HFFc6 (cell line): ENCODE results near the gene MARK3. TPM values are rescaled to one million over a fixed set of nuclear protein-coding genes. Genes with fewer than 3 reads are reported as not detected.
A peak's percentile ranks its signal among the peaks of the same experiment; 100 is the strongest.

ENCODE experiments used
- DNase-seq: peaks from one replicate; pipeline ENCODE4 v3.0.0-alpha.2; 2018
- H3K27ac Mint-ChIP-seq: 2 replicates; pipeline ENCODE4 v1.8.0; 2020; ENCODE audit warnings: mild to moderate bottlenecking, mixed read lengths
- H3K27me3 Mint-ChIP-seq: 2 replicates; pipeline ENCODE4 v1.8.0; 2021; ENCODE audit warnings: mild to moderate bottlenecking, moderate library complexity, mixed read lengths; ENCODE audit not compliant: insufficient read depth
- H3K36me3 Mint-ChIP-seq: 2 replicates; pipeline ENCODE4 v1.8.0; 2021; ENCODE audit warnings: low read depth, mixed read lengths
- H3K4me1 Mint-ChIP-seq: 2 replicates; pipeline ENCODE4 v1.8.0; 2020; ENCODE audit warnings: low read depth, mixed read lengths
- H3K4me3 Mint-ChIP-seq: 2 replicates; pipeline ENCODE4 v1.8.0; 2020; ENCODE audit warnings: mild to moderate bottlenecking, moderate library complexity, mixed read lengths
- H3K9me3 Mint-ChIP-seq: 2 replicates; pipeline ENCODE4 v1.8.0; 2020; ENCODE audit warnings: mild to moderate bottlenecking, mixed read lengths
- CTCF ChIP-seq: fragments of 200-600 bp; sonication (generic); IDR thresholded peaks from 2 replicates; pipeline ENCODE4 v1.5.0; 2021; ENCODE audit warnings: antibody characterized with exemption, mild to moderate bottlenecking
- total RNA-seq, 6 experiments: library from RNA; stranded (reverse); fragmentation: NEBNext Ultra II Directional; extraction: Animal tissue kit (Norgen Biotek cat#: 25700); gene quantifications; 2 replicates in 1 of 6; 3 replicates in 5 of 6; pipeline ENCODE4 v1.2.3, GENCODE V29; 2021

Gene MARK3
- total RNA-seq, 6 experiments from 2014 or later, result 57.4 to 71.8 (median 65.7) TPM

GRCh38 chr14:103392106-103392505, 6.9 kb downstream of the MARK3 start:
- H3K4me3 Mint-ChIP-seq, result no peak overlapping the region
- no peaks in the 10 kb centered on the region; the same call in 1 of the 2 replicates for H3K27me3 Mint-ChIP-seq
- peaks cover 68% of the 10 kb centered on the region for H3K4me1 Mint-ChIP-seq
- DNase-seq, result no peak
- no peak overlapping the region for H3K27ac Mint-ChIP-seq
- no peaks in the 10 kb centered on the region for H3K9me3 Mint-ChIP-seq
- no peak for TF ChIP-seq CTCF
- peaks cover 11% of the 10 kb centered on the region; the same call in 1 of the 2 replicates for H3K36me3 Mint-ChIP-seq

- H3K4me3 Mint-ChIP-seq, result no peak overlapping the region
- H3K27me3 Mint-ChIP-seq, result no peaks in the 10 kb centered on the region; the same call in 1 of the 2 replicates
- H3K27ac Mint-ChIP-seq, result no peak overlapping the region
- H3K4me1 Mint-ChIP-seq, result peaks cover 66% of the 10 kb centered on the region
- H3K9me3 Mint-ChIP-seq, result no peaks in the 10 kb centered on the region
- no peak for DNase-seq
- no peak for TF ChIP-seq CTCF
- peaks cover 10% of the 10 kb centered on the region; the same call in 1 of the 2 replicates for H3K36me3 Mint-ChIP-seq
Observed at GRCh38 chr14:103392572-103392971, 7.4 kb downstream of the MARK3 start.

- DNase-seq, result no peak
- peaks cover 66% of the 10 kb centered on the region for H3K4me1 Mint-ChIP-seq
- H3K9me3 Mint-ChIP-seq, result no peaks in the 10 kb centered on the region
- no peaks in the 10 kb centered on the region; the same call in 1 of the 2 replicates for H3K27me3 Mint-ChIP-seq
- no peak overlapping the region for H3K27ac Mint-ChIP-seq
- H3K4me3 Mint-ChIP-seq, result no peak overlapping the region
- peaks cover 8% of the 10 kb centered on the region; the same call in 1 of the 2 replicates for H3K36me3 Mint-ChIP-seq
- no peak for TF ChIP-seq CTCF
Observed at GRCh38 chr14:103393070-103393469, 7.9 kb downstream of the MARK3 start.

GRCh38 chr14:103393676-103394626, 8.7 kb downstream of the MARK3 start:
- Mint-ChIP-seq H3K36me3 (no peaks in the 10 kb centered on the region), H3K27ac (no peak overlapping the region; the same call in 1 of the 2 replicates), H3K4me3 (no peak overlapping the region; the same call in 1 of the 2 replicates), H3K4me1 (peaks cover 66% of the 10 kb centered on the region), H3K27me3 (no peaks in the 10 kb centered on the region; the same call in 1 of the 2 replicates), H3K9me3 (no peaks in the 10 kb centered on the region)
- peak; percentile 92 for TF ChIP-seq CTCF
- peak; percentile 47 for DNase-seq

- TF ChIP-seq CTCF, result no peak
- H3K4me1 Mint-ChIP-seq, result peaks cover 73% of the 10 kb centered on the region
- H3K27ac Mint-ChIP-seq, result peak overlapping the region; percentile 27
- no peaks in the 10 kb centered on the region for H3K9me3 Mint-ChIP-seq
- H3K4me3 Mint-ChIP-seq, result peak overlapping the region; percentile 24
- DNase-seq, result peak; percentile 40
- no peaks in the 10 kb centered on the region for H3K36me3 Mint-ChIP-seq
- H3K27me3 Mint-ChIP-seq, result no peaks in the 10 kb centered on the region
Observed at GRCh38 chr14:103395244-103395643, 10.0 kb downstream of the MARK3 start.
